Measurements from ENCODE around the gene EFCC1. TPM values are rescaled to one million over a fixed set of nuclear protein-coding genes. Genes with fewer than 3 reads are reported as not detected.

Gene EFCC1
- total RNA-seq, 1 experiment from 2014 or later = 1.0 TPM

DNA sequence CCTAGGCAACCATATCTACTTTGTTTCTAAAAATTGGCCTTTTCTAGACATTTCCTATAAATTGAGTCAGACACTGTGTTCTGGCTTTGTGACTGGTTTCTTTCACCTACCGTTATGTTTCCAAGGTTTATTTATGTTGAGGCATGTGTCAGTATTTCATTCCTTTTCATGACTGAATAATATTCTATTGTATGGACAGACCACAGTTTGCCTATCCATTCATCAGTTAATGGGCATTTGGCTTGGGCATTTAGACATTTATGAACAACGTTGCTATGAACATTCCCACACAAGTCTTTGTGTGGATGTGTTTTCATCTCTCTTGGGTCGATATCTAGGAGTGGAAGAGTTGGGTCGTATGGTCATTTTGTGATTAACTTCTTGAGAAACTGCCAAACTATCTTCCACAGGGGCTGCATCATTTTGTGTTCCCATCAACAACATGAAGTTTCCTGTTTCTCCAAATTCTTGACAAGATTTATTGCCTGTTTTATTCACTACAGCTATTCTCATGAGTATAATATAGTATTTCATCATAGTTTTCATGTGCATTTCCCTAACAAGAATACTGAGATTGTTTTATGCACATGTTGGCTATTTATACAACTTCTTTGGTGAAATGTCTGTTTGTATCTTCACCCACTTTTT is 3.5 kb upstream of the EFCC1 start:
- no peaks in the 10 kb centered on the region for H3K27me3 ChIP-seq (ENCODE audit: insufficient read depth, low read length)
- DNase-seq (ENCODE audit: low read depth, low spot score) (no peak), ATAC-seq (no peak)
- no peak overlapping the region for H3K27ac ChIP-seq (ENCODE audit: low read depth, low read length)
- H4K20me1 ChIP-seq (ENCODE audit: insufficient read depth) = no peaks in the 10 kb centered on the region
- no peak overlapping the region for H3K9ac ChIP-seq (ENCODE audit: low read length)
- TF ChIP-seq EZH2phosphoT487 (IDR thresholded peaks at IDR 0.05; ENCODE audit: borderline replicate concordance) (no peak), SRF (IDR thresholded peaks at IDR 0.05; ENCODE audit: low read depth) (no peak), SIN3A (IDR thresholded peaks at IDR 0.05; ENCODE audit: low read depth) (no peak), ZNF274 (IDR thresholded peaks at IDR 0.05; ENCODE audit: low read depth, low read length) (no peak), POLR2AphosphoS5 (IDR thresholded peaks at IDR 0.05; ENCODE audit: low read depth, low read length) (no peak), JUND (IDR thresholded peaks at IDR 0.05) (no peak)
- TF ChIP-seq, protein P1, sequence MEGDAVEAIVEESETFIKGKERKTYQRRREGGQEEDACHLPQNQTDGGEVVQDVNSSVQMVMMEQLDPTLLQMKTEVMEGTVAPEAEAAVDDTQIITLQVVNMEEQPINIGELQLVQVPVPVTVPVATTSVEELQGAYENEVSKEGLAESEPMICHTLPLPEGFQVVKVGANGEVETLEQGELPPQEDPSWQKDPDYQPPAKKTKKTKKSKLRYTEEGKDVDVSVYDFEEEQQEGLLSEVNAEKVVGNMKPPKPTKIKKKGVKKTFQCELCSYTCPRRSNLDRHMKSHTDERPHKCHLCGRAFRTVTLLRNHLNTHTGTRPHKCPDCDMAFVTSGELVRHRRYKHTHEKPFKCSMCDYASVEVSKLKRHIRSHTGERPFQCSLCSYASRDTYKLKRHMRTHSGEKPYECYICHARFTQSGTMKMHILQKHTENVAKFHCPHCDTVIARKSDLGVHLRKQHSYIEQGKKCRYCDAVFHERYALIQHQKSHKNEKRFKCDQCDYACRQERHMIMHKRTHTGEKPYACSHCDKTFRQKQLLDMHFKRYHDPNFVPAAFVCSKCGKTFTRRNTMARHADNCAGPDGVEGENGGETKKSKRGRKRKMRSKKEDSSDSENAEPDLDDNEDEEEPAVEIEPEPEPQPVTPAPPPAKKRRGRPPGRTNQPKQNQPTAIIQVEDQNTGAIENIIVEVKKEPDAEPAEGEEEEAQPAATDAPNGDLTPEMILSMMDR (IDR thresholded peaks at IDR 0.05 in 2 of 3, conservative IDR thresholded peaks at IDR 0.05 in 1 of 3; ENCODE audit: borderline replicate concordance in 1 of 3, insufficient read depth in 1 of 3, low read depth in 2 of 3, low read length in 2 of 3) = no peak
- CTCF ChIA-PET = no interaction called here
- H2AFZ ChIP-seq (ENCODE audit: low read depth, low read length, poor library complexity, severe bottlenecking) = no peak overlapping the region
- H3K4me2 ChIP-seq (ENCODE audit: low read length) = no peak overlapping the region
- H3K9me3 ChIP-seq (ENCODE audit: control insufficient read depth in 1 of 2, insufficient read depth in 1 of 2, low read depth in 1 of 2, low read length in 2 of 2) = no peaks in the 10 kb centered on the region
- intact Hi-C loops (cut with micrococcal nuclease) = no loop called here
- POLR2A ChIA-PET = no interaction called here
- no peaks in the 10 kb centered on the region for H3K79me2 ChIP-seq (ENCODE audit: insufficient read depth, low read length)
- RAD21 ChIA-PET (ENCODE audit: low non-redundant PET in 1 of 2, low total read pairs in 2 of 2, uncharacterized antibody in 2 of 2, unreplicated experiment in 2 of 2) = no interaction called here
- peaks cover 7 to 13% of the 10 kb centered on the region in 2 experiments; a peak in 3 of 4 replicates for H3K4me1 ChIP-seq (ENCODE audit: control insufficient read depth in 1 of 2, insufficient read depth in 2 of 2, low read length in 2 of 2)
- no peaks in the 10 kb centered on the region for H3K36me3 ChIP-seq (ENCODE audit: control insufficient read depth in 1 of 2, insufficient read depth in 2 of 2, low read length in 2 of 2)
- H3K4me3 ChIP-seq (replicated peaks in 1 of 2; ENCODE audit: low read depth in 1 of 2, low read length in 2 of 2) = no peak overlapping the region
- BruUV-seq (replicated peaks) = no TSS peak
- no peaks in the 10 kb centered on the region for H3K9me2 ChIP-seq (ENCODE audit: insufficient read depth)

DNA sequence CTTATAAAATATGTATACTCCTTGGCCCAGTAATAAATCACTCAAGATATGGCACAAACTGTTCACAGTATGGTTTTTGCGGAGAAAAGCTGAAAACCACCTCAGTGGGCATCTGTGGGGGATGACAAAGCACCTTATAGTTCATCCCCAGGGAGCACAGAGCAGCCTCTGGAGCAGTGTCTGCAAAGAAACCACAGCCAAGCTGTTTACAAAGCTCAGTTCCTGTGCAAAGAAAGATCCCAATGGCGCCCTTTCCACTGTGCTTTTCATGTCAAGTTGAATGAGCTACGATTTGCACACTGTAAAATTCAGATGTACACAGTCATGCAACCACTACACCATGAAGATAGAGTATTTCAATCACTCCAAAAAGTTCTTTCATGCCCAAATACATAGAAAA is 2.5 kb upstream of the EFCC1 start:
- Histone ChIP-seq H3K4me3 (replicated peaks in 1 of 2; ENCODE audit: low read depth in 1 of 2, low read length in 2 of 2) (no peak overlapping the region), H3K4me1 (ENCODE audit: control insufficient read depth in 1 of 2, insufficient read depth in 2 of 2, low read length in 2 of 2) (peaks cover 11 to 19% of the 10 kb centered on the region in 2 experiments; a peak in 3 of 4 replicates), H3K27me3 (ENCODE audit: insufficient read depth, low read length) (no peaks in the 10 kb centered on the region), H4K20me1 (ENCODE audit: insufficient read depth) (no peaks in the 10 kb centered on the region), H3K9me3 (ENCODE audit: control insufficient read depth in 1 of 2, insufficient read depth in 1 of 2, low read depth in 1 of 2, low read length in 2 of 2) (no peaks in the 10 kb centered on the region), H3K9ac (ENCODE audit: low read length) (no peak overlapping the region), H3K79me2 (ENCODE audit: insufficient read depth, low read length) (no peaks in the 10 kb centered on the region), H3K27ac (ENCODE audit: low read depth, low read length) (no peak overlapping the region), H2AFZ (ENCODE audit: low read depth, low read length, poor library complexity, severe bottlenecking) (no peak overlapping the region), H3K4me2 (ENCODE audit: low read length) (no peak overlapping the region), H3K9me2 (ENCODE audit: insufficient read depth) (no peaks in the 10 kb centered on the region), H3K36me3 (ENCODE audit: control insufficient read depth in 1 of 2, insufficient read depth in 2 of 2, low read length in 2 of 2) (no peaks in the 10 kb centered on the region)
- CTCF ChIA-PET = interaction anchor here (1.4 kb wide), 1 partner anchor 29 kb away, joined by 4 read pairs; no protein-coding TSS in a partner anchor
- RAD21 ChIA-PET (ENCODE audit: low non-redundant PET in 1 of 2, low total read pairs in 2 of 2, uncharacterized antibody in 2 of 2, unreplicated experiment in 2 of 2) = no interaction called here
- ATAC-seq (no peak), DNase-seq (ENCODE audit: low read depth, low spot score) (no peak)
- BruUV-seq (replicated peaks) = no TSS peak
- TF ChIP-seq SRF (IDR thresholded peaks at IDR 0.05; ENCODE audit: low read depth) = no peak
- POLR2A ChIA-PET = interaction anchor here (0.6 kb wide), 1 partner anchor 80 kb away, joined by 3 read pairs; no protein-coding TSS in a partner anchor
- intact Hi-C loops (cut with micrococcal nuclease) = no loop called here
